Measurements from ENCODE around the gene CAP1.
"Not testable (repeated sequence)": the region's sequence is repeated elsewhere in the genome, so short reads cannot be mapped to it uniquely, and the experiment has no call there.

CAP1 gene

GRCh38 chr1:40040511-40041465, at the start of gene CAP1:
CAP1 (plus strand) TSS chr1:40040729; CDS start chr1:40059347, 18,618 bp downstream.
- DNase-seq = peak; percentile 100

- DNase-seq = no peak
Measured at GRCh38 chr1:39992234-39992633, 48.3 kb upstream of the CAP1 start.

GRCh38 chr1:39992888-39993287, 47.6 kb upstream of the CAP1 start:
- no peak for DNase-seq

GRCh38 chr1:39995973-39996393, 44.5 kb upstream of the CAP1 start:
- no peak for DNase-seq

GRCh38 chr1:39996396-39997004, 44.0 kb upstream of the CAP1 start:
- no peak for DNase-seq

- no peak for DNase-seq
Measured at GRCh38 chr1:40001456-40001855, 39.1 kb upstream of the CAP1 start.

GRCh38 chr1:40003156-40004093, 37.1 kb upstream of the CAP1 start:
- no peak for DNase-seq

- no peak for DNase-seq
Measured at GRCh38 chr1:40004857-40005256, 35.7 kb upstream of the CAP1 start.

GRCh38 chr1:40007481-40008034, 33.0 kb upstream of the CAP1 start:
- DNase-seq = not testable (repeated sequence)

- DNase-seq = no peak
Measured at GRCh38 chr1:40011198-40011597, 29.3 kb upstream of the CAP1 start.

- no peak for DNase-seq
Measured at GRCh38 chr1:40014253-40014706, 26.2 kb upstream of the CAP1 start.

- DNase-seq = no peak
Measured at GRCh38 chr1:40014812-40015594, 25.5 kb upstream of the CAP1 start.

GRCh38 chr1:40017951-40018575, 22.5 kb upstream of the CAP1 start:
- no peak for DNase-seq

- no peak for DNase-seq
Measured at GRCh38 chr1:40020447-40021085, 20.0 kb upstream of the CAP1 start.

- no peak for DNase-seq
Measured at GRCh38 chr1:40023379-40023944, 17.1 kb upstream of the CAP1 start.

GRCh38 chr1:40024671-40025070, 15.9 kb upstream of the CAP1 start:
- no peak for DNase-seq

- no peak for DNase-seq
Measured at GRCh38 chr1:40027647-40028046, 12.9 kb upstream of the CAP1 start.

- no peak for DNase-seq
Measured at GRCh38 chr1:40029608-40030007, 10.9 kb upstream of the CAP1 start.

- DNase-seq = no peak
Measured at GRCh38 chr1:40030528-40031135, 9.9 kb upstream of the CAP1 start.
